Left lung (tissue), 10 donors: ENCODE data around the gene RABGGTB. TPM values are rescaled to one million over a fixed set of nuclear protein-coding genes. Genes with fewer than 3 reads are reported as not detected.

Experiments
- ATAC-seq: fragments of 200-7000 bp; cut with Tn5 transposase; one replicate; pipeline ENCODE4 v1.9.1; 2020; ENCODE audit warnings: moderate library complexity
- DNase-seq, 4 donors: peaks; one replicate each; pipeline ENCODE4 v3.0.0-alpha.2; 2013 to 2020
- H3K27ac ChIP-seq, 2 donors: fragments of 200-600 bp; sonication (generic) in 1 of 2; one replicate each; pipeline versions ENCODE4 v1.5.0 to v1.8.0; 2020 to 2021
- H3K27me3 ChIP-seq, 2 donors: fragments of 200-600 bp; sonication (generic) in 1 of 2; one replicate each; pipeline versions ENCODE4 v1.5.0 to v1.8.0; 2020 to 2021
- H3K36me3 ChIP-seq, 2 donors: fragments of 200-600 bp; sonication (generic) in 1 of 2; one replicate each; pipeline versions ENCODE4 v1.5.0 to v1.8.0; 2020 to 2021
- H3K4me1 ChIP-seq, 2 donors: fragments of 200-600 bp; one replicate each; pipeline ENCODE4 v1.8.0; 2021
- H3K4me3 ChIP-seq, 2 donors: fragments of 200-600 bp; sonication (generic) in 1 of 2; one replicate each; pipeline versions ENCODE4 v1.5.0 to v1.8.0; 2020 to 2021; ENCODE audit warnings: mild to moderate bottlenecking in 1 of 2
- H3K9me3 ChIP-seq, 2 donors: fragments of 200-600 bp; sonication (generic) in 1 of 2; one replicate each; pipeline versions ENCODE4 v1.5.0 to v1.8.0; 2020 to 2021
- intact Hi-C, 2 donors: fragments of 100-400 bp; cut with DNase I; formaldehyde crosslinking; loops; one replicate each; pipeline versions ENCODE4 v1.11.2 to v1.14.2; 2022
- polyA plus RNA-seq, 6 donors: library from polyadenylated mRNA; unstranded; fragments of 120-200 nt; gene quantifications; one replicate each; pipeline ENCODE4 v1.2.1, GENCODE V29; 2013; ENCODE audit not compliant: insufficient read length in 6 of 6
- total RNA-seq, 2 donors: library from RNA; stranded (reverse); fragmentation: NEBNext Ultra II Directional; extraction: Animal tissue kit (Norgen Biotek cat#: 25700); gene quantifications; one replicate each; pipeline ENCODE4 v1.2.1, GENCODE V29; 2021
- TF ChIP-seq, protein P1 (sequence below), 2 donors: fragments of 200-600 bp; sonication (generic) in 1 of 2; IDR thresholded peaks; one replicate each; pipeline versions ENCODE4 v1.5.0 to v1.8.0; 2021; ENCODE audit warnings: antibody characterized with exemption in 2 of 2
- donor health status: DM: no; HTN: yes; CAD: no.
- donor health status: DM: no; HTN: no; CAD: no.

The RABGGTB gene
- total and polyA plus RNA-seq, 8 donors: 65.1 to 103 (median 88.2) TPM

- intact Hi-C loops: no loop called here
Observed at GRCh38 chr1:75791022-75791421, 5.0 kb downstream of the RABGGTB start.

GRCh38 chr1:75792091-75792490 is 6.0 kb downstream of the RABGGTB start:
- no peak overlapping the region for H3K27ac ChIP-seq
- no peak overlapping the region for H3K4me3 ChIP-seq
- peaks cover 0 to 86% of the 10 kb centered on the region in 2 donors for H3K36me3 ChIP-seq
- intact Hi-C loops: no loop called here
- peaks cover 18 to 61% of the 10 kb centered on the region in 2 donors for H3K4me1 ChIP-seq
- no peaks in the 10 kb centered on the region for H3K9me3 ChIP-seq
- no peaks in the 10 kb centered on the region for H3K27me3 ChIP-seq
- DNase-seq: no peak
- TF ChIP-seq, protein P1, sequence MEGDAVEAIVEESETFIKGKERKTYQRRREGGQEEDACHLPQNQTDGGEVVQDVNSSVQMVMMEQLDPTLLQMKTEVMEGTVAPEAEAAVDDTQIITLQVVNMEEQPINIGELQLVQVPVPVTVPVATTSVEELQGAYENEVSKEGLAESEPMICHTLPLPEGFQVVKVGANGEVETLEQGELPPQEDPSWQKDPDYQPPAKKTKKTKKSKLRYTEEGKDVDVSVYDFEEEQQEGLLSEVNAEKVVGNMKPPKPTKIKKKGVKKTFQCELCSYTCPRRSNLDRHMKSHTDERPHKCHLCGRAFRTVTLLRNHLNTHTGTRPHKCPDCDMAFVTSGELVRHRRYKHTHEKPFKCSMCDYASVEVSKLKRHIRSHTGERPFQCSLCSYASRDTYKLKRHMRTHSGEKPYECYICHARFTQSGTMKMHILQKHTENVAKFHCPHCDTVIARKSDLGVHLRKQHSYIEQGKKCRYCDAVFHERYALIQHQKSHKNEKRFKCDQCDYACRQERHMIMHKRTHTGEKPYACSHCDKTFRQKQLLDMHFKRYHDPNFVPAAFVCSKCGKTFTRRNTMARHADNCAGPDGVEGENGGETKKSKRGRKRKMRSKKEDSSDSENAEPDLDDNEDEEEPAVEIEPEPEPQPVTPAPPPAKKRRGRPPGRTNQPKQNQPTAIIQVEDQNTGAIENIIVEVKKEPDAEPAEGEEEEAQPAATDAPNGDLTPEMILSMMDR (IDR thresholded peaks at IDR 0.05): no peak
- no peak for ATAC-seq

More at GRCh38 chr1:75791022-75791421, 5.0 kb downstream of the RABGGTB start:
- peaks cover 18 to 61% of the 10 kb centered on the region in 2 donors for H3K4me1 ChIP-seq
- H3K9me3 ChIP-seq: no peaks in the 10 kb centered on the region
- H3K27me3 ChIP-seq: no peaks in the 10 kb centered on the region
- peaks cover 0 to 75% of the 10 kb centered on the region in 2 donors for H3K36me3 ChIP-seq
- ATAC-seq (peak; percentile 65), DNase-seq (no peak)
- H3K4me3 ChIP-seq: peak overlapping the region in 1 of 2 donors; percentile 80
- H3K27ac ChIP-seq: peak overlapping the region; percentile 16 to 46
- TF ChIP-seq, protein P1 (IDR thresholded peaks at IDR 0.05): no peak

GRCh38 chr1:75794382-75794781 is 8.3 kb downstream of the RABGGTB start:
- Histone ChIP-seq H3K27ac (no peak overlapping the region), H3K4me3 (no peak overlapping the region), H3K4me1 (peaks cover 9 to 39% of the 10 kb centered on the region in 2 donors), H3K9me3 (no peaks in the 10 kb centered on the region), H3K27me3 (no peaks in the 10 kb centered on the region), H3K36me3 (peaks cover 0 to 91% of the 10 kb centered on the region in 2 donors)
- intact Hi-C loops: no loop called here
- ATAC-seq: no peak
- TF ChIP-seq, protein P1 (IDR thresholded peaks at IDR 0.05): no peak
- DNase-seq: no peak

DNA sequence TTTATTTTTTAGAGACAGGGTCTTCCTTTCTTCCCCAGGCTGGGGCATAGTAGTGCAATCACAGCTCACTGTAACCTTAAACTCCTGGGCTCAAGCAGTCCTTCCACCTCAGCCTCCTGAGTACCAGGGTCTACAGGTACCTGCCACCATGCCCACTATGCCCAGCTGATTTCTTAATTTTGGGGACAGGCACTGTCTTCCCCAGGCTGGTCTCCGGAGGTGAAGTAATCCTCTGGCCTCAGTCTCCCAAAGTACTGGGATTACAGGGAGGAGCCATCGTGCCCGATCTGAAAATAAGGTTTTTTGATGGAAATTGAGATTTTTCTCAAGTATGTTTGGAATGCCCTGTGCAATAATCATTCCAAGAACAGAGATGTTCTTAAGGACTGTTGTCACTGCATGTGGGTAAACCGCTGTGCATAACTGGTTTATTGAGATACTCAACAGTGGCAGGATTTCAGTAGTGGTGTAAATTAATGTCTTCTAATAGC is 9.7 kb downstream of the RABGGTB start:
- intact Hi-C loops: no loop called here
- H3K4me1 ChIP-seq: peaks cover 2 to 26% of the 10 kb centered on the region in 2 donors
- no peaks in the 10 kb centered on the region for H3K27me3 ChIP-seq
- no peak overlapping the region for H3K27ac ChIP-seq
- DNase-seq (no peak), ATAC-seq (no peak)
- TF ChIP-seq, protein P1 (IDR thresholded peaks at IDR 0.05): no peak
- H3K36me3 ChIP-seq: peaks cover 0 to 80% of the 10 kb centered on the region in 2 donors
- H3K9me3 ChIP-seq: no peaks in the 10 kb centered on the region
- H3K4me3 ChIP-seq: no peak overlapping the region

DNA sequence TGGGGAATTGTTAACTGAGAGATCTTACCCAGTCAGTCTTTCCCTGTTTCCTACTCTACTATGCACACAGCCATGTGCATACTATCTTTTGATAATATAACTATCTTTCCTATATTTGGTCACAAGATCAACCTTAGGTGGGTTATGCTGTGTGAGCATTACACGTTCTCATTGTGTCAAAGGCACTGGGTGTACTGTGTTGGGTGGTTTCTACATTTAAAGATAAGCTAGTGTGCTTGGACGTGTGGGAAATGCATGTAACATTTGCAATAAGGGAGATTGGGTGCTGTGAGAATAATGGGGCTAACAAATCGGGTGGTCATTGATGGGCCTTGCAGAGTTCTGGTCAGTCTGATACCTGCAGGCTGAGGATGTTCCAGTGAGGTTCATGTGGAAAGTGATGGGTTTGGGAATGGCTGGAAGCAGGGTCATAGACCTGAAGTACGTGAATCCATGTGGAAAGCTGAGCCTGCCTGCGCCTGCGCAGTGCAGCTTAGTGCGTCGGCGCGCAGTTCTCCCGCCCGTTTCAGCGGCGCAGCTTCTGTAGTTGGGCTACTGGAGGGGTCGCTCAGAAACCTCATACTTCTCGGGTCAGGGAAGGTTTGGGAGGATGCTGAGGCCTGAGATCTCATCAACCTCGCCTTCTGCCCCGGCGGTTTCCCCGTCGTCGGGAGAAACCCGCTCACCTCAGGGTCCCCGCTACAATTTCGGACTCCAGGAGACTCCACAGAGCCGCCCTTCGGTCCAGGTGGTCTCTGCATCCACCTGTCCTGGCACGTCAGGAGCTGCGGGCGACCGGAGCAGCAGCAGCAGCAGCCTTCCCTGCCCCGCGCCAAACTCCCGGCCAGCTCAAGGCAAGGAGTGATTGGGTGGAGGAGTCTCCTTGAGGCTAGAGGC is 10.6 kb downstream of the RABGGTB start, which contains the start of gene MSH4:
MSH4 (plus strand) TSS at position 507 of the 897 bp plus-strand sequence; CDS start at position 611, 104 bp downstream.
- ATAC-seq (no peak), DNase-seq (peak in 1 of 4 donors; percentile 75)
- Histone ChIP-seq H3K36me3 (peaks cover 0 to 71% of the 10 kb centered on the region in 2 donors), H3K27me3 (no peaks in the 10 kb centered on the region), H3K4me1 (peaks cover 0 to 17% of the 10 kb centered on the region in 2 donors), H3K27ac (no peak within 1 kb of the TSS), H3K9me3 (no peaks in the 10 kb centered on the region), H3K4me3 (no peak within 1 kb of the TSS)
- TF ChIP-seq, protein P1 (IDR thresholded peaks at IDR 0.05): no peak
- intact Hi-C loops: no loop called here
